HEK293T (cell line): ENCODE results near the gene THUMPD1.
A peak's percentile ranks its signal among the peaks of the same experiment; 100 is the strongest.

ENCODE experiments used
- CTCF ChIA-PET: fragments of 350-600 bp; formaldehyde crosslinking; extraction: SDS; loops from one replicate; lab custom pipeline; 2021; ENCODE audit warnings: antibody characterized with exemption, inconsistent platforms; lab: Yijun Ruan, JAX
- POLR2A ChIA-PET: fragments of 350-600 bp; formaldehyde crosslinking; extraction: SDS; loops from one replicate; lab custom pipeline; 2020; ENCODE audit warnings: antibody characterized with exemption, inconsistent platforms; lab: Yijun Ruan, JAX
- DNase-seq: peaks from one replicate; pipeline ENCODE4 v3.0.0; 2012; ENCODE audit warnings: mixed read lengths; ENCODE audit errors: extremely low spot score
- ARNT ChIP-seq: fragments of 450-650 bp; IDR thresholded peaks from 2 replicates; pipeline ENCODE4 v1.6.1; 2017; ENCODE audit warnings: mild to moderate bottlenecking
- BHLHE40 ChIP-seq: fragments of 450-650 bp; IDR thresholded peaks from 2 replicates; pipeline ENCODE4 v1.6.1; 2016; ENCODE audit warnings: mild to moderate bottlenecking, moderate library complexity, borderline replicate concordance
- CTBP1 ChIP-seq: fragments of 450-650 bp; IDR thresholded peaks from 2 replicates; pipeline ENCODE4 v1.6.1; 2016; ENCODE audit warnings: borderline replicate concordance
- ELF4 ChIP-seq: fragments of 450-650 bp; IDR thresholded peaks from 2 replicates; pipeline ENCODE4 v1.6.1; 2017; ENCODE audit warnings: antibody characterized with exemption
- FOXA1 ChIP-seq: fragments of 450-650 bp; IDR thresholded peaks from 2 replicates; pipeline ENCODE4 v1.6.1; 2016; ENCODE audit warnings: mild to moderate bottlenecking
- FOXK2 ChIP-seq: fragments of 450-650 bp; IDR thresholded peaks from 2 replicates; pipeline ENCODE4 v1.6.1; 2016; ENCODE audit warnings: mild to moderate bottlenecking
- FOXM1 ChIP-seq: fragments of 450-650 bp; IDR thresholded peaks from 2 replicates; pipeline ENCODE4 v1.6.1; 2017; ENCODE audit warnings: mild to moderate bottlenecking, borderline replicate concordance
- HDGF ChIP-seq: fragments of 450-650 bp; IDR thresholded peaks from 2 replicates; pipeline ENCODE4 v1.6.1; 2017; ENCODE audit warnings: antibody characterized with exemption, borderline replicate concordance
- L3MBTL2 ChIP-seq: fragments of 450-650 bp; conservative IDR thresholded peaks from 2 replicates; pipeline ENCODE4 v1.6.1; 2016; ENCODE audit warnings: mild to moderate bottlenecking
- LEF1 ChIP-seq: fragments of 450-650 bp; IDR thresholded peaks from 2 replicates; pipeline ENCODE4 v1.6.1; 2017; ENCODE audit warnings: mild to moderate bottlenecking, borderline replicate concordance
- NFRKB ChIP-seq: fragments of 450-650 bp; IDR thresholded peaks from 2 replicates; pipeline ENCODE4 v1.6.1; 2016; ENCODE audit warnings: mild to moderate bottlenecking, moderate library complexity
- PKNOX1 ChIP-seq: fragments of 450-650 bp; IDR thresholded peaks from 2 replicates; pipeline ENCODE4 v1.6.1; 2016
- SP1 ChIP-seq: fragments of 450-650 bp; IDR thresholded peaks from 2 replicates; pipeline ENCODE4 v1.6.1; 2017
- SUZ12 ChIP-seq: fragments of 450-650 bp; IDR thresholded peaks from 2 replicates; pipeline ENCODE4 v1.6.1; 2016; ENCODE audit warnings: mild to moderate bottlenecking
- TARDBP ChIP-seq: fragments of 450-650 bp; IDR thresholded peaks from 2 replicates; pipeline ENCODE4 v1.6.1; 2016
- ZNF384 ChIP-seq: fragments of 450-650 bp; IDR thresholded peaks from 2 replicates; pipeline ENCODE4 v1.6.1; 2016

The THUMPD1 gene

GRCh38 chr16:20774703-20775362 lies 33.2 kb upstream of the THUMPD1 start:
- ChIA-PET CTCF (interaction anchor here (0.9 kb wide), 1 partner anchor 11 kb away, joined by 3 read pairs; the partner anchor contains the start of gene ACSM3), POLR2A (no interaction called here)
- TF ChIP-seq FOXA1: no peak
- no peak for TF ChIP-seq TARDBP
- no peak for TF ChIP-seq LEF1
- no peak for TF ChIP-seq ZNF384
- no peak for TF ChIP-seq ARNT
- no peak for TF ChIP-seq FOXK2
- no peak for TF ChIP-seq SP1
- TF ChIP-seq CTBP1: no peak
- no peak for TF ChIP-seq FOXM1
- TF ChIP-seq PKNOX1: no peak
- no peak for TF ChIP-seq NFRKB
- no peak for TF ChIP-seq ELF4
- no peak for TF ChIP-seq L3MBTL2
- no peak for TF ChIP-seq HDGF
- no peak for TF ChIP-seq BHLHE40
- TF ChIP-seq SUZ12: no peak
- peak; percentile 70 for DNase-seq

GRCh38 chr16:20773679-20774078 lies 32.1 kb upstream of the THUMPD1 start:
- TF ChIP-seq SUZ12 (no peak), HDGF (no peak), FOXA1 (no peak), ZNF384 (no peak), ARNT (no peak), LEF1 (no peak), FOXM1 (no peak), PKNOX1 (no peak), BHLHE40 (no peak), FOXK2 (no peak), SP1 (no peak), CTBP1 (no peak), NFRKB (no peak)
- DNase-seq: no peak
- ChIA-PET CTCF (no interaction called here), POLR2A (no interaction called here)

- TF ChIP-seq ARNT: no peak
- TF ChIP-seq HDGF: no peak
- TF ChIP-seq LEF1: no peak
- TF ChIP-seq FOXK2: no peak
- no peak for TF ChIP-seq NFRKB
- no peak for TF ChIP-seq FOXM1
- TF ChIP-seq SP1: no peak
- no peak for TF ChIP-seq SUZ12
- TF ChIP-seq PKNOX1: no peak
- no peak for TF ChIP-seq FOXA1
- TF ChIP-seq L3MBTL2: no peak
- no peak for TF ChIP-seq BHLHE40
- no peak for TF ChIP-seq CTBP1
- no peak for TF ChIP-seq ELF4
- no peak for DNase-seq
- POLR2A ChIA-PET: no interaction called here
- CTCF ChIA-PET: no interaction called here
These were observed 27.2 kb upstream of the THUMPD1 start for GRCh38 chr16:20768818-20769217.

- CTCF ChIA-PET: no interaction called here
- no peak for TF ChIP-seq FOXM1
- no peak for TF ChIP-seq CTBP1
- TF ChIP-seq SUZ12: no peak
- TF ChIP-seq NFRKB: no peak
- TF ChIP-seq TARDBP: no peak
- TF ChIP-seq ZNF384: no peak
- no peak for TF ChIP-seq LEF1
- POLR2A ChIA-PET: no interaction called here
- DNase-seq: no peak
These were observed 26.5 kb upstream of the THUMPD1 start for GRCh38 chr16:20768121-20768520.

- POLR2A ChIA-PET: no interaction called here
- no peak for DNase-seq
- TF ChIP-seq FOXM1: no peak
- no peak for TF ChIP-seq TARDBP
- no peak for TF ChIP-seq FOXK2
- no peak for TF ChIP-seq SUZ12
- no peak for TF ChIP-seq ARNT
- no peak for TF ChIP-seq ELF4
- TF ChIP-seq SP1: no peak
- TF ChIP-seq ZNF384: no peak
- no peak for TF ChIP-seq PKNOX1
- CTCF ChIA-PET: no interaction called here
These were observed 26.0 kb upstream of the THUMPD1 start for GRCh38 chr16:20767577-20767976.
